GM18511 (cell line): ENCODE results near the gene NUP188.
A peak's percentile ranks its signal among the peaks of the same experiment; 100 is the strongest.

ENCODE experiments used
- ATAC-seq: cut with Tn5 transposase; IDR thresholded peaks from one replicate; pipeline ENCODE4 v1.9.1; 2021; ENCODE audit warnings: mild to moderate bottlenecking, moderate library complexity; ENCODE audit not compliant: unreplicated experiment

NUP188 gene

DNA sequence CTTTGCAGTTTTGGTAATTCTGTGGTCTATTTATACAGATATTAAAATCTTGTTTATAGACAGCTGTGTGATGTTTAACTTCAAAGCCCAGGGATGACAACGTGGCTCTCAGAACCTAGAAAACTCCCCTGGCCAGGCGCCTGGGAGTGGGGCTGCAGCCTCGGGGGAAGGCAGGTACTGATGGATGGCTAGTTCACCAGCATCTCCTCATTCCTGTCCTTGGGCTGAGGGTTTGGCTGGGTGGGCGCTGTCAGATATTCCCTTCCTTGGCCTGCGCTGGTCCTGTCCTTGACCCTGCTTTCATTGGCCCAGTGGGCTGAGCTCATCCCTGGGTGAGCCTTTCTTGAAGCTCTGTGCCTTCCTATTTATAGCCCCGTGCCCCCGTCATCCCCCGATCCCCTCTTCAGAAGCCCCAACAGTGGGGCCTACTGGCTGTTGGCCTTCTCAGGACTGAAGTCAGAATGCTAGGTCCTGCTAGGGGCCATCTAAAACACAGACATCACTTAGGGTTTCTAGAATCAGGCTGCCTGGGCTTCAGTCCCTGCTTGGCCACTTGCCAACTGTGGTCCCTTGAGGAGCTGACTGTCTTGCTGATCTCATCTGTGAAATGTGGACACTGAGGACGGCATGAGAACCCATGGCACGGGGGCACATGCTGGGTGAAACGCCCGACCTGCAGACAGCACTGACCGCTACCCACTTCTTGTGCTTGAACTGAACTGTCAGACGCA is 59.7 kb downstream of the NUP188 start:
- no peak for ATAC-seq

GRCh38 chr9:129007766-129008468 is 60.4 kb downstream of the NUP188 start:
- no peak for ATAC-seq

DNA sequence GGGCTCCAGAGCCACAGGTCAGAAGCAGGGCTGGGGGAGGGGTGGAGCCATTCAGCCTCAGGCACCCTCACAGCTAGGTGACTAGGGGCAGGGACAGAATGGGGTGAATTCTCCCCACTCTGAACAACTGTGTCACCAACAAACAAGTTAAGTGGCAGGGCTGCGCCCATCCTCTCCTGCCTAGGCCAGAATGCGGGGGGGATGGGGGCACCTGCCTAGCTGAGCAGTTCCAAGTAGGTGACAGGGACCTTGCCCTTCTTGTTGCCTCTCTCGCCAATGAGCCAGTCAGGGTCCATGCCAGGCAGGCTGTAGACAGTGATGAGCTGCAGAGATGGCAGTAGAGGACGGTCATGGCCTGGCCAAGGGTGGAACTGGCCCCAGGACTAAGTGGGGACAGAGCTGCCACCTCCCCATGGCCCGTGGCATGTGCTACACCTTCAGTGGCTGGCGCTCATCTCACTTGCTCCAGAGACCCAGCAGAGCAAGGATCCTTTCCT is 61.0 kb downstream of the NUP188 start:
- ATAC-seq, result no peak

- ATAC-seq, result no peak
Measured at GRCh38 chr9:129008986-129009583, 61.6 kb downstream of the NUP188 start.

DNA sequence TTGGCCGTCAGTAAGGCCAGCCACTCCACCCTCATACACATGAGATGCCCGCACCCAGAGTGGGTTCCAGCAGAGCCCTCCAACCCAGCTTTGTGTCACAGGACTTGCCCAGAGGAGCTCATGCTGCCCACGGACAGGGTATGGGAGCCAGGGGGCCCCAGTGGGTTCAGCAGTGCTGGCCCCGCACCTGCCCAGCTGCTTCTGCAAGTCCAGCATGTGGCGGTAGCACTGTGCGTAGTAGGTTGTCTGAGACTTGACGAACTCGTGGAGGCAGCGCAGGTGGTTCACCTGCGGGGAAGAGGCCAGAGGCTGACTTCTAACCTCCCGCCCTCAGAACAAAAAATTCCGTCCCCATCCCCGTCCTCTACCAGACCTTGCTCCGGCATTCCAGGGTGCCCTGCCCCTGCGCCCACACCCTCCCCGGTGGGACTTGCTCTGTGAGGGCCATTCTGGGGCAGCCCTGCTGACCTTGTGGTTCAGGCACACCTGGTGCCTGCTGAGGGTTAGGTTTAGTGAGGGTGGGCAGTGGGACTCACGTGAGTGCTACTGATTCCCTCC is 62.2 kb downstream of the NUP188 start:
- no peak for ATAC-seq

GRCh38 chr9:129010267-129010975 is 62.9 kb downstream of the NUP188 start:
- ATAC-seq, result no peak

DNA sequence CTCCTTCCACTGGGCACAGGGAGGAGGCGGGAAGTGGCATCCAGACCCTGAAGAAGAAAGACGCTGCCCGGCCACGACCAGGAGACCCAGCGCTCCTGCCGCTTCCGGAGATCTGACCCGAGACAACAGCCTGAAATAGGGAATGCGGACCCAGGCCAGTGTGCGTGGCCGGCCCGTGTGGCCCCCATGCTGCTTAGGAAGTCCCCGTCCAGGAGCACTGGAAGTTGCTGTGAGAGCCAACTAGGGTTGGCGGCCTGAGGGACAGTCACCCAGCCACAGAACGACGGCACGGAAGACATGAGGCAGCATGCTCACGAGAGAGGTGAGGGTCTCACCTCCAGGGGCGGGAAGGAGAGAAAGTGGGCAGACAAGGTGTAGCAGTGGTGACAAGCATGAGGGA is 63.7 kb downstream of the NUP188 start:
- ATAC-seq, result no peak

GRCh38 chr9:129011761-129012181 is 64.3 kb downstream of the NUP188 start:
- ATAC-seq, result no peak

- no peak for ATAC-seq
Measured at GRCh38 chr9:129012343-129012742, 64.8 kb downstream of the NUP188 start.

- no peak for ATAC-seq
Measured at GRCh38 chr9:129012893-129013448, 65.5 kb downstream of the NUP188 start.

GRCh38 chr9:129013674-129014073 is 66.2 kb downstream of the NUP188 start:
- no peak for ATAC-seq

DNA sequence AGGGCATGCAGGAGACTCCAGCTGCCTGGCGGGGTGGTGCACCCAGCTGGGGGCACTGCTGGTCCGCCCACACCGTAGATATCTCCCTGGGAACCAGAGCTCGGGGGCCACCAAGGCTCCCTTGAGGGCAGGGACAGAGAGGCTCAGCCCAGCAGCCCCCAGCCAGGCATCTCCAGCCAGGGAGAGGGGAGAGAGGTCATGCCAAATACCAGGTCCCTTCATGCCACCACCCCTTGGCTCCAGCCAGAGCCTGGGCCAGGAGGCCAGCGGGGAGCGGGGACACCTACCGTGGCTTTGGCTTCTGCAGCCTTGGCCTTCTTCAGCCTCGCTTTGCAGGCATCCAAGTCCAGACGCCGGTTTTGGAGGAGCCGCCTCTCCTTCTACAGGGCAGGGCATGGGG is 66.6 kb downstream of the NUP188 start:
- ATAC-seq, result no peak

DNA sequence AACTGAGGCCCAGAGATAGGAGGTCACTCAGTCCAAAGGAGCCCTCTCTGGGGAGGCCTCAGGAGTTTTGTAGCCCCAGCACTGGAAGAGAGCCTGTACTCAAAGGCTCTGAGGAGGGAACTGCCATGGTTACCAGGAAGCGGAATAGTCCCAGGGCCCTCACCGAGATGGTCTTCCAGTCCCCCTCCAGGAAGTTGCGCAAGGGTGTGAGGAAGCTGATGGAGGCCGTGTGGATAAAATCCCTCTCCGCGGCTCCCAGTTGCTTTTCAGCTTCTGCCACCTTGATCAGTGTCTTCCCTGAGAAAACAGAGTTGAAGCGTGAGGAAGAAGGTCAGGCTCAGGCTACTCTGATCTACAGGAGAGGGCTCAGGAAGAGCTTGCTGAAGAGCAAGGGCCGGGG is 67.1 kb downstream of the NUP188 start:
- no peak for ATAC-seq

DNA sequence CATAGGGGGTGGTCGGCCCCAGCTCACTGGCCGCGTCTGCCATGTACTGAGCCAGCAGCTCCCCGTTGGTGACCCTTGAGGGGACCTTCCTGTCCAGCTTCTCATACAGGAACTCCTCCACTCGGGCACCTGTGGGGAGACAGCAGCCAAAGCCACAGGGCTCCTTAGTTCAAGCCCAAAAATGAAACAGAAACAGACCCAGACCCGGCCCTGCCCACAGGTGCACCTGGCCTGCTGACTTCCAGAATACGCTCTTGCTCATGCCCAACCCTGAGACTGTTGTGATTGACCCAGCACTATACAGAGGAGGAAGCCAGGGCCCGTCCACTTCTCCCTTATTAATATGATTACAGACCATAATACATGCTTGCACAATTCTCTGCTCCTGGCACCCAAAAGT is 73.6 kb downstream of the NUP188 start:
- no peak for ATAC-seq

GRCh38 chr9:129022037-129022436 is 74.5 kb downstream of the NUP188 start:
- ATAC-seq, result no peak

- ATAC-seq, result no peak
Measured at GRCh38 chr9:129023036-129023907, 75.8 kb downstream of the NUP188 start.

- ATAC-seq, result no peak
Measured at GRCh38 chr9:129023908-129024233, 76.4 kb downstream of the NUP188 start.

DNA sequence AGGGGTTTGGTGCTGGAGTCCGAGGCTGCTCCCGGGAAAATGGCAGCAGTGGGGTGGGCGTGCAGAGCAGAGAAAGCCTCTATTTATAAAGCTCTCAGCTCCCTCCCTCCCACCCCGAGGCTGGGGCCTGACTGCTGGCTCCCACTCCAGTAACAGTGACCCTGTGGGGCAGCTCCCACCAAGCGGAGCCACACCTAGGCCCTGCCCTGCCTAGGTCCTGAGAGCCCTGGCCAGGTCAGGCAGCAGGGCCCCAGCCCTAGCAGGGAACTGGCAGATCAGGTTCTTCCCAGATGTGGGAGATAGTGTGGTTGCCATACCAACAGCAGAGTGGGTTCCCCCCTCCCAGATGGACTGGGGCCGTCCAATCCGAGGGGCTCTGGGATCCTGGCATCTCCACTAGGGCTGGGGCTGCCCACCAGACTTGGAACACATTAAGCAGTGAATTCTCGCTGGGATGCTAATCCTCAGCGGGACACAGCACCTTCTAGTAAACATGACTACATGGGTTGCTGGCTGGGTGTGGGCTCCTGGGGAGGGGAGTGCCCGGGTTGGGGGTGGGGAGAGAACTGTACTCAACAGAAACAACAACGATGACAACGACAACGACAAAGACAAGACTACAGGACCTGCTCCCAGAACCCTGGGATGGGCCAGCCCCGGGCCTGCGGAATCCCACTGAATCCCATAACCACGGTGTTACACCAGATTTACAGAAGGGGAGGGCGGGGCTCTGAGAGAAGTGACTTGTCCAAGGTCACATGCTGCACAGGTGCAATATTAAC is 79.1 kb downstream of the NUP188 start:
- no peak for ATAC-seq

- peak; percentile 17 for ATAC-seq
Measured at GRCh38 chr9:129027224-129027684, 79.8 kb downstream of the NUP188 start.
